Measurements from ENCODE around the gene PLAGL2.

PLAGL2 gene

DNA sequence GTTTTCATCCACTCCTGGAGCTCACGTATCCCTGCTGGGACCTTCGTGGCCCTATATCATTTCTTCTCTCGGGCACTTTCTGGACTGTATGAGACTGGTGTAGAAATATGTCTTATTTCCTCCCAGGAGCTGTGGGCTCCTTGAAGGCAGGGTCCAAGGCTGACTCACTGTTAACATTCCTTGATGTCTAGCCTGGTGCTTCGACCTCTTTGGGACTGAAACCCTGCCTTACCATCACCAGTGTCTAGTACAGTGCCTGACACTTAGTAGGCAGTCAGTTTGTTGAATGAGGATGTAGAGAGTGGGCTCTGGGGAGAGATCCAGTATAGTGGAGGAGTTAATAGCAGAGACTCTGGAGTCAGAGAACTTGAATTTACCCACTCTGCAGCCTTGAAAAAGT lies 23.7 kb upstream of the PLAGL2 start:
- DNase-seq (ENCODE audit: low read depth) = no peak

DNA sequence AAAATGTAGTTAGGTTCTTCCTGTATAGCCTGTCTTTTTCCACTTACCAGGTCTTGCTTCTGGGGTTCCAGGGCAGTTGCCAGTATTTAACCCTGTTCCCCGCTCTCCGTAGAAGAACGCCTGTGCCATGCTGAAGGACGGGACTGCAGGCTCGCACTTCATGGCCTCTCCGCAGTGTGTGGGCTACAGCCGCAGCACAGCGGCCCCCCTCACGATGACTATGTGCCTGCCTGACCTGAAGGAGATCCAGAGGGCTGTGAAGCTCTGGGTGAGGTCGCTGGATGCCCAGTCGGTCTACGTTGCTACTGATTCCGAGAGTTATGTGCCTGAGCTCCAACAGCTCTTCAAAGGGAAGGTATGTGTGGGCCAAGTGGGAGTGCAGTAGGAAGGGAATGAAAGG lies 23.2 kb upstream of the PLAGL2 start:
- DNase-seq (ENCODE audit: low read depth) = no peak

DNA sequence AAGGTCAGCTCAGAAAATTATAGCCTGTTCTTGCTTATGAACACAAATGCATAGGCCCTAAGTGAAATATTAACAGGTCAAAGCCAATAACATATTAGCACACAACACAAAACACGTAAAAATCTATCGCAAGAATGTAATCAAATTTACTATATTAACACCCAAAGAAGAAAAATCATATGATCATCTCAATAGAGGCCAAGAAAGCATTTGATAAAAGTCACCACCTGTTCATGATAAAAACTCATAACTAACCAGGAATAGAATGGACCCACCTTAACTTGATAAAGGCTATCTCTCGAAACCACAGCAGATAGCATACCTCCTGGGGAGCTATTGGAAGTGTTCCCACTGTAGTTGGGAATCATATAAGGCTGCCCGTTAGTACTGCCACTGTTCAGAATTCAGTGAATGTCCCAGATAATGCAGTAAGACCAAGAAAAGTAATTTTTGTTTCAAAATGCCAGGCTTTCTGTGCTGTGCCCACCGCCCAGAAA lies 21.8 kb upstream of the PLAGL2 start:
- no peak for DNase-seq (ENCODE audit: low read depth)

DNA sequence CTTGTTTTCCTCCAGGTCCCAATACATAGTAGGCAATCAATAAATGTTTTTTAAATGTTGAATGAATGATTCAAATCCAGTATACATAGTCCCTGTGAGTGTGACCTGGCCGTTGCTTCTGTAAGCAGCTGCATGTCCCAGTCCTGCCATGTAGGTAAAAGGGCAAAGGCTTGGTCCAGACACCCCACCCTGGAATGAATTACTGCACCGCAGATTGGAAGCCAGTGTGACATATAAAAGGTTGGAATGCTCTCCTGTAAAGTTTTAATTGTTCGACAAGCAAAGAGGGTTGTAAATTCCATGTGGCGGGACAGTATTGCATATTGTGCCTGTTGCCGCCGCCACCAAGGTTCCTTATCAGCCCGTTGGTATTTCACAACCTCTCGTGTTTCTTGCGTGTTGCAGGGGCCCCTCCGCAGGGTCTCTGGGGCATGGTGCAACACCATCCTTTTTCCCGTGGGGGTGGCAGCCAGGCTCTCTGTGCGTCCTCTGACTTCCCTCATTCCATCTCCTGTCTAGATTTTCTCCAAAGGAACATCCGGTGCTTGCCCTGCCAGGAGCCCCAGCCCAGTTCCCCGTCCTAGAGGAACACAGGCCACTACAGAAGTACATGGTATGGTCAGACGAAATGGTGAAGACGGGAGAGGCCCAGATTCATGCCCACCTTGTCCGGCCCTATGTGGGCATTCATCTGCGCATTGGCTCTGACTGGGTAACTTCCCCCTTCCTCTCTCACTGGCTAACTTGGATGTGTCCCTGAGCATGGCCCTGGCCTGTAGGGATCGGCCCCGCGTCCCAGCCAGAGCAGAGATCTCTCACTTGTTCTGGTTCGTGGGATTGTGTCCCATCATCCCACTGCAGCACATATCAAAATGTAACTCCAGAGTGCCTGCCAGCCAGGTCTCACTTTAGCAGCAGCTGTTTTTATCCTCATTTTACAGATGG lies 20.5 kb upstream of the PLAGL2 start:
- no peak for DNase-seq (ENCODE audit: low read depth)

DNA sequence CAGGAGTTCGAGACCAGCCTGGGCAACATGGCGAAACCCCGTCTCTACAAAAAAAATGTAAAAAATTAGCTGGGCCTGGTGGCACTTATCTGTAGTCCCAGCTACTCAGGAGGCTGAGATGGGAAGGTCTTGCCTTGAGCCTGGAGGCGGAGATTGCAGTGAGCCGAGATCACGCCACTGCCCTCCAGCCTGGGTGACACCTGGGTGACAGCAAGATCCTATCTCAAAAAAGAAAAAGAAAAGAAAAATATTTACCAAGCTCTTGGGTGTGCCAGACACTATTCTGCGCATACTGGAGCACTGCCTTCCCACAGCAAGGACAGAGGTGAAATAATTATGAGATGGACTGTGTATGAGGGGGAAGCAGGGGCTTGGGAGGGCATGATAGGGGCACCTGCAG lies 19.8 kb upstream of the PLAGL2 start:
- no peak for DNase-seq (ENCODE audit: low read depth)

DNA sequence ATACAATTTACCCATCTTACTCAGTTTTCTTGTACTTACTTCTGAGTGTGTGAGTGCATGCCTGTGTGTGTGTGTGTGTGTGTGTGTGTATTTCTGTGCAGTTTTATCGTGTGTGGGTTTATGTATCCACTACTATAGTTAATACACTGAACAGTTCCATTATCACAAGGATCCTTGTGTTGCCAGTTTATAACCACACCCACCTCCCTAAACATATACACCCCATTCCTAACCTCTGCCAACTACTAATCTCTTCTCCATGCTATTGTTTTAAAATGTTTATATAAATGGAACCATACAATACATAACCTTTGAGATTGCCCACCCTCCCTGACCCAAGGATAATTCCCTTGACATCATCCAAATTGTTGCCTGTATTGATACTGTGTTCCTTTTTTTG lies 18.8 kb upstream of the PLAGL2 start:
- DNase-seq (ENCODE audit: low read depth) = no peak

DNA sequence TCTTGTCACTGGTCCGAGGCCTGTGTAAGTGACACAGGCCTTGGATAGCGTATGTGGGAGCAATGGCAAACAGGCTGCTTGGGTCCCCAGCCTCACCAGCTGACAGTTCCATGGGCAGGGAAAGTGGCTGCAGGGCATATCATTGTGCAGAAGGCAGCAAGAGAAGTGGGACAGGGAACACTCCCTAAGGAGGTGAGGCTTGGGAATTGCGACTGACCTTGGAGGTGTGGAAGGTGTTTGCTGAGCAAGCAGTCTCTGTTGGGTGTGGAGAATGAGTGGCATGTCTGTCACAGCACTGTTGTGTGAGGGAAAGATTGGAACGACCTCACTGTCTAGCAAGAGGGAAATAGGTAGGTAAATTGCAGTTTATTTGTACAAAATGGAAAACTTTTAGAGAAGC lies 16.9 kb upstream of the PLAGL2 start:
- no peak for DNase-seq (ENCODE audit: low read depth)

DNA sequence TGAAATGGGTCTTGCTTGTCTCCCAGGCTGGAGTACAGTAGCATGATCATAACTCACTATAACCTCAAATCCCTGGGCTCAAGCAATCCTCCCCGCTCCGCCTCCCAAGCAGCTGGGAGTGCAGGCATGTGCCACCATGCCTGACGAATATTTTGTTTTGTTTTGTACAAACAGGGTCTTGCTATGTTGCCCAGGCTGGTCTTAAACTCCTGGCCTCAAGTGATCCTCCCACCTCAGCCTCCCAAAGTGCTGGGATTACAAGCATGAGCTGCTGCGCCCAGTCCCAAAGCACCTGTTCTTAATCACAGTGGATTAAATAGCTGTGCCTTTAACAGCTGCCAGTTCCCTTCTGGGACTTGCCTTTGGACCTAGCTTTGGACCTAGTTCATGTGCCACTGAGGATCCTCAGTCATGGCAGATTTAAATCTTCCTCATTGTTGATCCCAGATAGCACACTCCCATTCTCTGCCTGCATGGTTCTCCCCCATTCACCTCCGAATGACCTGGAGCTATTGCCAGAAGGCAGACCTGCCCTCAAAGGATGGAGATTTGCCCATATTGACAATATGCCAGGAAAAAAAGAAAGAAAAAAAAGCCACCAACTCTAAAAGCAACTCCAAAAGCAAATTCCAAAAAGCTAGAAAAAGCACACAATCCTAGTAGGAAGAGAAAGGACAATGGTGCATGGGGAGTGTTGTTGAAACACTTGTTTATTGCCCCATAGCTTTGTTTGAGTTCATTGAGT lies 10.8 kb upstream of the PLAGL2 start:
- DNase-seq (ENCODE audit: low read depth) = no peak

DNA sequence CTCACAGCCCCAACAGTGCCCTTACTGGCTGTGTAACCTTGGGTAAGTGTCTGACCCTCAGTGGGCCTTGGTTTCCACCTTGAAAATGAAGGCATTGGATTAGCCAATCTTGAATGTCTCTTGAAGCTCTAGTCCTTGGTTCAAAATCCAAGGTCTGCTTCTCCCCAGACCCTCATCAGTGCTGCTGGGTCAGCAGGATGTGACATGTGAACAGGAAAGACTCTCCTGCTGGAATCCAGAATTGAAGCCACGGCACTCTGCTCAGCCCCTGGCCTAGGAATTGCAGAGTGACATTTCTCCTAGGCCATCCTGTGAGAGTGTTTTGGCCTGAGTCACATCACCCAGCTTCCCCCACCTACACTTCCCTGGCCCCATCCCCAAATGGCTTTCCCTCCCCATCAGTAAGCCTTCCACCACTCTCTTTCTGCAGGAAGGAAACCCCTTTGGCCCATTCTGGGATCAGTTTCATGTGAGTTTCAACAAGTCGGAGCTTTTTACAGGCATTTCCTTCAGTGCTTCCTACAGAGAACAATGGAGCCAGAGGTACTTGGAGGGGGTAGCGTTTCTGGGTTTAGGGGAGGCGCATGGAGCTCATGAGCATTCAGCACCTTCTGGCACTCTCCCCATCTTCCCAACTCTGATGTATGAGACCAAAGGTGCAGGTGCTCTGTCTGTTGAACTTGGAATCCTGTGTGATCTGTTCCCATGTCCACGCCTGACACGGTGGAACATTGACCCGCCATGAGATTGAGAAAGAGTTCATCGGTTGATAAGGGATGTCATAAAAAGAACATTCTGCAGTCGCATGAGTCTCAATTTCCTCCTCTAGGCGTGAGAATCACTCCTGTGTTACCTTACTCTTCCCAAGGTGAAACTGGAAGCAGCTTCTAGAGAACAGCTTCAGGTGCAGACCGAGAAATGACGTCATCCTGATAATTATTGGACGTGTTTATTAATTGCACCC lies 8.9 kb upstream of the PLAGL2 start:
- DNase-seq (ENCODE audit: low read depth) = no peak

DNA sequence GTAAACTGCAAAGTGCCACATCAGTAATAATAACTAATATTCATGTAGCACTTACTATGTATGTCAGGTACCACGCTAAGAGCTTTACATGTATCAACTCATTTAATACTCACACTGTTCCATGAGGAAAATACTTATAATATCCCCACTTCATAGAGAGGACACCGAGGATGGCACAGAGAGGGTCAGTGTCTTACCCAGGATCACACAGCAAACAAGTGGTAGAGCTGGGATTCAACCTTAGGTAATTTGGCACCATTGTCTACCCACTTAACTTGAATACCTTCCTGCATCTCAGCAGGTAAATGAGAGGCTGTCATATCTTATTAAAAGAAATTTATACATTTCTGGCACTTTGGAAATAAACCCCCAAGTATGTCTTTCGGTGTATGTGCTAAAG lies 8.2 kb upstream of the PLAGL2 start:
- no peak for DNase-seq (ENCODE audit: low read depth)

DNA sequence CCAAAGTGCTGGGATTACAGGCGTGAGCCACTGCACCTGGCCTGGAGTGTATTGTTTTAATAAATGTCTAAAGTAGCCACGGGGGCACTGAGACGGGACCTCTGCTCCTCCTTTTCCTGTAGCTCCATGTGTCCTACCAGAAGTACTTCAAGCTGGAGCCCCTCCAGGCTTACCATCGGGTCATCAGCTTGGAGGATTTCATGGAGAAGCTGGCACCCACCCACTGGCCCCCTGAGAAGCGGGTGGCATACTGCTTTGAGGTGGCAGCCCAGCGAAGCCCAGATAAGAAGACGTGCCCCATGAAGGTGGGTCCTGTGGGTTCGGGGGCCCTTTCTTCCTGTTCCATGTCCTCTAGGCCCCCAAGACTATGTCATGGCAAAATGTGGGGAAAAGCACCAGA lies 7.6 kb upstream of the PLAGL2 start:
- no peak for DNase-seq (ENCODE audit: low read depth)

DNA sequence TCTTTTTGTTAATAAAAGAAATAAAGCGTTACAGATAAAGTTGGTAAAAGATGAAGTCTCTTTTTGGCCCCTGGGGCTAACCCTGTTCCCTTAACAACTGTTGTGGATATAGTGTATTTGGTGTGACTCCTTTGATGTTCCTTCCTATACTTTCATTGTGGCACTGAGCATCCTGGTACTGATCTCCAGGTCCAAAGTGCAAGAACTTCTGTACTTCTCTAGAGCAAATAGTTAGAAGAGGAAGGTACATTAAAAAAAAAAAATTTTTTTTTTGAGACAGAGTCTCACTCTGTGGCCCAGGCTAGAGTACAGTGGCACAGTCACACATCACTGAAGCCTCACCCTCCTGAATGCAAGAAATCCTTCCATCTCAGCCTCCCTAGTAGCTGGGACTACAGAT lies 6.3 kb upstream of the PLAGL2 start:
- no peak for DNase-seq (ENCODE audit: low read depth)

DNA sequence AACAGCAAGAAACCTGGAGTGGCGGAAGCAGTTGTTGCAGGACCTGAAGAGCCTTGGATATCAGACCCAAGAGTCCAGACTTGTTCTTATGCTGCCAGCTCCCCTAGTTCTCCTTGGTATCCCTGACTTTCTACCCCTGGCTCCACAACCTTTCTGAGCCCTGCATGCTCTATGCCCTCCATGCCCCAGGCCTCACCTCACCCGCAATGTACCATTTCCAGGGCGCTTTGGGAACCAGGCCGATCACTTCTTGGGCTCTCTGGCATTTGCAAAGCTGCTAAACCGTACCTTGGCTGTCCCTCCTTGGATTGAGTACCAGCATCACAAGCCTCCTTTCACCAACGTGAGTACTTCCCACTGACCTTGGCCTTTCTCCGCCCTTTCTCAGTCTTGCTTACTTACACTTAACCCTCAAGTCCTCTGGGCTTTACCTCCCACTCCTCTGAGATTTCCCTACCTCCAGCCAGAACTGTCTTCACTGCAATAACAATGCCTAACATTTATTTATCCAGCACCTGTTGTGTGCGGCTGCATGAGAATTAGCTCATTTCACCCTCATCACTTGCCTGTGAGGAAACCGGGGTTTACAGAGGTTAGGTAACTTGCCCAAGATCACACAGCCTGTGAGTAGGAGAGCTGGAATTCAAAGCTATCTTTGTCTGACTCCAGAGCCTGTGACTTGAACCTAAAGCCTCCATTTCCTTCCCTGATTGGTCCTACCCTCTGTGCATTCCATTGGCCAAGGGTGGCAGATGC lies 2.5 kb upstream of the PLAGL2 start:
- DNase-seq (ENCODE audit: low read depth) = no peak

DNA sequence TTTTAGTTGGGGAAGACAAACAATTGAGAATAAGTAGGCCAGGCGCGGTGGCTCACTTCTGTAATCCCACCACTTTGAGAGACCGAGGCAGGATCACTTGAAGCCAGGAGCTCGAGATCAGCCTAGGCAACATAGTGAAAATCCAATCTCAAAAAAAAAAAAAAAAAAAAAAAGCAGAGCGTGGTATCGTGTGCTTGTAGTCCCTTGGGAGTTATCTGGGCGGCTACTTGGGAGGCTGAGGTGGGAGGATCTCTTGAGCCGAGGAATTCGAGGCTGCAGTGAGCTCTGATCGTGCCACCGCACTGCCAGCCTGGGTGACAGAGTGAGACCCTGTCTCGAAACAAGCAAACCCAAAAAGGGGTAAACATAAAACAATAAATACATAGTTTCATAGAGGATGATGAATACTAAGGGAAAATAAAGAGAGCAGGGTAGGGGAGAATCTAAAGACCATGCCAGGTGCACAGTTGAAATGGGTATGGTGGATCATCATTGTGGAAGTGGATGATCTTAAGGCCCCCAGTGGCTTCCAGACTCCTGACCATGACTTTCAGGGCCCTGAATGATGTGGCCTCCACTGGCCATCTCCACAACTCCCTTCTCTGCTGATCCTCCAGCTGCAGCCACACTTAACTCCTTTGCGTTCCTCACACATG lies 1.1 kb upstream of the PLAGL2 start:
- no peak for DNase-seq (ENCODE audit: low read depth)

DNA sequence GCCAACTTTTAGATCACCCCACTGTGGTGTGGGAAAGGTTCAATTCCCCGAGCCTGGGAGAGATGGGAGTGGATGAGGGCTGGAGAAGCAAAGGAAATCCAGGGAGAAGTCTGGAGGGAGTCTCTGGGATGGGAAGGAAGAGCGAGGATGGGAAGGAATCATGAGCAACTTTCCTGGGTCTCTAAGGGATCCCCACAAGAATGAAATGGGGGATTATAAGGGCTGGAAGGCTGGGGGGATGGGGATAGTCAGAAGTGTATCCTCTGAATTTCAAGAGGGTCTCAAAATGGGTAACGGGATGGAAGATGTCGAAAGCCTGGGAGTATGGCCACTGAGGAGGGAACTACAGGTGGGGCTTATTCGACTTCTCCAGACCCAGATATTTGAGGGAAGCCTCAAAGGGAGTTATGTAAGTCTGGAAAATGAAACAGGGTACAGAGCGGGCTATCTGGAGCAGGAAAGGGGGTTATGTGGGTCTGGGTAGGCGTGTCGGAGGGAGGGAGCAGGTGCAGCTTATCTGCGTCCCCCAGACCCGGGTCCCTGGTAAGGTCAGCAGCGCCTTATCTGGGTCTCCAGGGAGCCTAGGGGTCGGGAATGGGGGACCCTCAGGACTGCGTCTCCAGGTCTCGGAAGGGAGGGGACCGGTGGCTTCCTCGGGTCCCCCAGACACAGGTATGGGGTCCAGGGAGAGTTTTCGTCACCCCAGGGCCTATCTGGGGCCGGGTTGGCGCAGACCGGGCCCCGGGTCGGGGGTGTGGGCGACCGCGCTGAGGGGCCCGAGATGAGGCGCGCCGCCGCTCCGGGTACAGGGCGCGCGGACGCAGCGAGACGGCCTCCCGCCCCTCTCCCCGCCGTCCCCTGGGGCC lies 550 bp downstream of the PLAGL2 start:
- DNase-seq (ENCODE audit: low read depth) = no peak

DNA sequence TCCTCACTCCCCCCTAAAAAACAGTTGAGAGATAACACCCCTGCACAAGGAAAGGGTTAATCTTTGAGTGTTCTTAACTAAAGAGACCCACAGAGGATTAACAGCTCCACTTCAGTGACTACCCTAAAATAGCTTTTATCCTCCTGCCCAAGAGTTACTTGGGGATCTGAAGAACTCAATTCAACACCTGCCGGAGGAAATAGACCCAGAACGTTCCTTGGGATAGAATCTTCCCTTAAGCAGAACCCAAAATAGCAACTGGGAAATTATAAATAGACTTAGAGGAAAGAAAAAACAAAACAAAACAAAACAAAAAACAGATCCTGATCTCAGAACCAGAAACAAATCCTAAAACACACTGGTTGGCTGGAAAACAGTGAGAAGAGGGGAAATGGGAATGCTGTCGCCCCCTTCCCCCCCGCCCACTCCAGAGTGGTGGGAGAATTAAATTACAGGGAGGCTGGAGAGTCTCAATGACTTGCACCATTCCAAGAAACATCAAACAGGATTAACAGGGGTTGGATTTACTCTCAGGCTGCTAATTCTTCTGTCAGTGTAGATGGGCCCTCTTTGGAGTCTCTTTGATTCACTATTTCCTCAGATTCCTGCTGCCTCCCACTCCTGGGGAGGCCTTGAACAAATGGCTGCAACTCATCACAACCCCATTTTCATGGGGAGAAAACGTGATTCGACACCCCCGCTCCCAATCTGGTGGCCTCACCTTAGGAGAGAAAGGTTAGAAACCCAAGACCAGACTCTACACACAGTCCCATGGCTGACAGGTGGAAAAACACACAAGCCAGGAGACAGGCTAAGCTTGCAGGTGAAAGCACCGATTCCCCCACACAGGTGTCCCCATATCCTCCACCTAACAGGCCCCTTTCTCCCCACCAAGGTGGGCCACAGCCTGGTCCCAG lies 1.4 kb downstream of the PLAGL2 start:
- DNase-seq (ENCODE audit: low read depth) = no peak

DNA sequence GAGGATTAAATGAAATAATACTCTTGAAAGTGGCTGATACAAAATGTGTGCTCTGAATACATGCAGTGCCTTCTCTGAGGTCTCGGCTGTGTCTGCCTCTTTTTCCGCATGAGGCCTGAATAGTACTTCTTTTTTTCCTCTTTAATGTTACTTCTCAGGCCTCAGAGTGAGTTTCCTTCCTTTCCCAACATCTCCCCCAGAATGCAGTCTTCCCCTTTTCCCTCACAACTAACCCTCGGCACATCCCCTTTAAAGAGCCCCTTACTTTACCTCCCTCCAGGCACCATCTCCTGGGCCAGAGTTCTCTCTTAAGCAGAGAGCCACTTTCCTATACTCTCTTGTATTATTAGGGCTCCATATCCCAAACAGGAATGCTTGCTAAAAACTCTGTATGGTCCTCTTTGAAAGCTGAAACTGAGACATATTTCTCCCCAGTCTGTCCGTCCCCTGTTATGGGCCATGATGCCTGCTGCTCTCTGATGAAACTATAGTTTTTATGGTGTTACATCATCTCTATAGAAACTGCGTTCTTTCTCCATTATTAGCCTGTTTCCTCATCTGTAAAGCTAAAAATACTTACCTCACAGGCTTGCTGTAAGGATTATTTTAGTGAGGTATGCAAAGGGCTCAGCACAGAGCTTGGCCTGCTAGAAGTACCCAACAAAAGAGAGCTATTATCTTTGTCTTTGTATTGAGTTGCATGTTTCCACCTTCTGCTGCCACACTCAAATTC lies 2.3 kb downstream of the PLAGL2 start:
- no peak for DNase-seq (ENCODE audit: low read depth)
